ENCODE measurements around the gene BTBD3.

Gene BTBD3

GRCh38 chr20:11970243-11970836 lies 52.6 kb downstream of the BTBD3 start:
- no peak for DNase-seq (ENCODE audit: low read depth)

GRCh38 chr20:11972478-11972877 lies 54.8 kb downstream of the BTBD3 start:
- DNase-seq (ENCODE audit: low read depth), result no peak
